ENCODE data around the gene PCLAF. TPM values are rescaled to one million over a fixed set of nuclear protein-coding genes. Genes with fewer than 3 reads are reported as not detected.

Gene PCLAF
- total and polyA plus RNA-seq, 2 donors: 22.8 to 57.6 TPM

- Histone ChIP-seq H3K4me3 (ENCODE audit: low read length in 2 of 2) (no peak overlapping the region), H3K27ac (ENCODE audit: low read depth in 1 of 2, low read length in 1 of 2) (no peak overlapping the region), H3K27me3 (ENCODE audit: control insufficient read depth in 2 of 2, insufficient read depth in 1 of 2, low read length in 1 of 2) (no peaks in the 10 kb centered on the region), H3K4me1 (ENCODE audit: control insufficient read depth in 2 of 2, insufficient read depth in 2 of 2, low read length in 2 of 2) (no peaks in the 10 kb centered on the region), H3K36me3 (ENCODE audit: control insufficient read depth in 2 of 2, insufficient read depth in 2 of 2, low read length in 1 of 2) (no peaks in the 10 kb centered on the region), H3K9me3 (ENCODE audit: control insufficient read depth in 2 of 2, insufficient read depth in 1 of 2, low read length in 1 of 2) (no peaks in the 10 kb centered on the region)
- 96% methylated on average over 4 of the region's 4 CpGs for WGBS
- no peak for DNase-seq (ENCODE audit: low read depth in 6 of 9, low spot score in 9 of 9)
Observed at GRCh38 chr15:64315216-64315615, 66.0 kb downstream of the PCLAF start.

- Histone ChIP-seq H3K27me3 (ENCODE audit: control insufficient read depth in 2 of 2, insufficient read depth in 1 of 2, low read length in 1 of 2) (no peaks in the 10 kb centered on the region), H3K4me1 (ENCODE audit: control insufficient read depth in 2 of 2, insufficient read depth in 2 of 2, low read length in 2 of 2) (no peaks in the 10 kb centered on the region), H3K36me3 (ENCODE audit: control insufficient read depth in 2 of 2, insufficient read depth in 2 of 2, low read length in 1 of 2) (no peaks in the 10 kb centered on the region), H3K27ac (ENCODE audit: low read depth in 1 of 2, low read length in 1 of 2) (no peak overlapping the region), H3K9me3 (ENCODE audit: control insufficient read depth in 2 of 2, insufficient read depth in 1 of 2, low read length in 1 of 2) (no peaks in the 10 kb centered on the region), H3K4me3 (ENCODE audit: low read length in 2 of 2) (no peak overlapping the region)
- no peak for DNase-seq (ENCODE audit: low read depth in 6 of 9, low spot score in 9 of 9)
- WGBS: 97% methylated on average over 3 of the region's 3 CpGs
Observed at GRCh38 chr15:64314456-64314855, 66.8 kb downstream of the PCLAF start.

Other genes starting within 250 kb of the PCLAF start
- 9.4 TPM for gene SNX22, start 229.7 kb downstream of the PCLAF start, total RNA-seq
- 23.9 TPM for gene SNX22, start 229.7 kb downstream of the PCLAF start, polyA plus RNA-seq
- 382 TPM for gene PPIB, start 218.4 kb downstream of the PCLAF start, total RNA-seq
- 344 TPM for gene PPIB, start 218.4 kb downstream of the PCLAF start, polyA plus RNA-seq
- gene CSNK1G1, start 25.3 kb downstream of the PCLAF start, total RNA-seq: 11.8 TPM
- 7.3 TPM for gene CSNK1G1, start 25.3 kb downstream of the PCLAF start, polyA plus RNA-seq
- gene TRIP4, start 6.4 kb upstream of the PCLAF start, total RNA-seq: 14.5 TPM
- 50.6 TPM for gene TRIP4, start 6.4 kb upstream of the PCLAF start, polyA plus RNA-seq
- gene ZNF609, start 79.1 kb upstream of the PCLAF start, total RNA-seq: 16.8 TPM
- 7.5 TPM for gene ZNF609, start 79.1 kb upstream of the PCLAF start, polyA plus RNA-seq